Inferior parietal cortex (tissue), 1 donor: ENCODE data around the gene CEP170B.
"Not testable (repeated sequence)": the region's sequence is repeated elsewhere in the genome, so short reads cannot be mapped to it uniquely, and the experiment has no call there.

Experiments
- DNase-seq: peaks from one replicate; pipeline ENCODE4 v3.0.0-alpha.2; 2016; ENCODE audit errors: extremely low spot score

The CEP170B gene

GRCh38 chr14:104889375-104889757, 24.3 kb downstream of the CEP170B start:
- no peak for DNase-seq

GRCh38 chr14:104890292-104890691, 25.2 kb downstream of the CEP170B start:
- not testable (repeated sequence) for DNase-seq

GRCh38 chr14:104891121-104891551, 26.1 kb downstream of the CEP170B start:
- DNase-seq = no peak

GRCh38 chr14:104891664-104892530, 26.8 kb downstream of the CEP170B start:
- no peak for DNase-seq

GRCh38 chr14:104892531-104893434, 27.7 kb downstream of the CEP170B start:
- no peak for DNase-seq

GRCh38 chr14:104893435-104894207, 28.6 kb downstream of the CEP170B start:
- DNase-seq = no peak

GRCh38 chr14:104894331-104895206, 29.5 kb downstream of the CEP170B start:
- no peak for DNase-seq

- DNase-seq = no peak
These were observed 30.2 kb downstream of the CEP170B start for GRCh38 chr14:104895207-104895785.

- DNase-seq = no peak
These were observed 31.0 kb downstream of the CEP170B start for GRCh38 chr14:104895786-104896661.

GRCh38 chr14:104897330-104898194, 32.5 kb downstream of the CEP170B start:
- no peak for DNase-seq

- DNase-seq = no peak
These were observed 33.1 kb downstream of the CEP170B start for GRCh38 chr14:104898195-104898558.

GRCh38 chr14:104898870-104899510, 33.9 kb downstream of the CEP170B start:
- no peak for DNase-seq

GRCh38 chr14:104899781-104900180, 34.7 kb downstream of the CEP170B start:
- no peak for DNase-seq

GRCh38 chr14:104900639-104901512, 35.8 kb downstream of the CEP170B start:
- DNase-seq = no peak

- DNase-seq = no peak
These were observed 38.9 kb downstream of the CEP170B start for GRCh38 chr14:104903990-104904389.

GRCh38 chr14:104904650-104905578, 39.8 kb downstream of the CEP170B start:
- not testable (repeated sequence) for DNase-seq
